HG03064 (cell line): ENCODE measurements around the gene ZCCHC3.

Source experiments
- ATAC-seq: cut with Tn5 transposase; IDR thresholded peaks from one replicate; pipeline ENCODE4 v1.9.1; 2021; ENCODE audit warnings: low read depth; ENCODE audit not compliant: unreplicated experiment

ZCCHC3 gene

GRCh38 chr20:278607-279571, 18.5 kb upstream of the ZCCHC3 start:
- no peak for ATAC-seq

DNA sequence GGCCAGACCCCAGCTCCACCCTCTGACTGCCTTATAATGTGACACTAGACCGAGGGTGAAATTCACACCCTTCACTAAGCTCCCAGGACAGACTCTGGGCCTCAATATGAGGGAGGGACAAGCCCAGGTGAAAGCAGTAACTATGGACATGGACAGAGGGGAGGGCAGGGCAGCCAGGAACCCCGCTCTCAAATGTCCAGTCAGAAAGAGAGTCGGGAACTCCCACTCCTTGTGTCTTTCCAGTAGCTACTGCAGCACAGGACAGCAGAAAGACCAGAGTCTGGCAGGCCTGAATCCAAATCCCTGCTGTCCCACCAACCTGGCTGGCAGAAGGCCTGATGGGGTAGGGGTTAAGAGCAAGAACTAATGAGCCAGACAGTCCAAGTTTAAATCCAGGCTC, 13.2 kb upstream of the ZCCHC3 start:
- no peak for ATAC-seq

- no peak for ATAC-seq
Measured at GRCh38 chr20:286508-286907, 10.9 kb upstream of the ZCCHC3 start.

GRCh38 chr20:288956-289692, 8.2 kb upstream of the ZCCHC3 start:
- ATAC-seq: no peak

DNA sequence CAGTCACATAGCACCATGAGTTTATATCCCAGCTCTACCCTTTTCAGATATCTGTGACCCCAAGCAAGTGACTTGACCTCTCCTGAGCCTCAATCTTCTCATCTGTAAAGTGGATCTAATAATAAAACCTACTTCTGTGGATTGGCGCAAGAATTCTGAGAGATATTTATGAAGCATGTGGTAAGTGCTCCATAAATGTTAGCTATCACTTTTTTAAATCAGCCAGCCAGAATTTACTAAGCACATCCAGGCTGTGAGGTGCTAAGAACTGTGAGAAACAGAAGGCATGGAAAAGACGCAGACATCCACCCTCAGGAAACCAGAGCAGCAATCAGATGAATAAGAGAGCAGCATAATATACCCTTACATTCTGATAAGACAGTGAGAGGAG, 7.7 kb upstream of the ZCCHC3 start:
- ATAC-seq: peak; percentile 15

- peak; percentile 76 for ATAC-seq
Measured at GRCh38 chr20:290084-290831, 7.1 kb upstream of the ZCCHC3 start, which contains the start of gene C20orf96. Gene C20orf96 (minus strand): TSS chr20:290750. CDS start chr20:290610, 140 bp downstream.

DNA sequence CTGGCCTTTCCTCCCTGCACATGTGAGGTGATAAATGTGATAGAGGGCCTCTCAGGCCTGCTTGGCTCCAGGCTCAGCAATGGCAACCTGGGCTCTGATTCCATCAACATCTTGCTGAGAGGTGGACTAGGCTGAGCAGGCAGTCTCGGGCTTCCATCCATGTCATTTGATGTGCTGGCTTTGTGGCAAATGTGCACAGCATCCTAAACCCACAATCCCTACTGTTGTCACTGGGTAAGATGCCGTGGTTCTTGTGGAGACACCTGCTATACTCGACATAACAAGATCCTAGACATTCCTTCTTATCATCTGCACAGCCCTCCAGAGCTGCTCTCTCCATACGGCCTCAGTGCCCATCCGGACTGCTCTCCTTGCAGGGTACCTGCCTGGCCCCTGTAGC, 2.8 kb upstream of the ZCCHC3 start:
- ATAC-seq: no peak

DNA sequence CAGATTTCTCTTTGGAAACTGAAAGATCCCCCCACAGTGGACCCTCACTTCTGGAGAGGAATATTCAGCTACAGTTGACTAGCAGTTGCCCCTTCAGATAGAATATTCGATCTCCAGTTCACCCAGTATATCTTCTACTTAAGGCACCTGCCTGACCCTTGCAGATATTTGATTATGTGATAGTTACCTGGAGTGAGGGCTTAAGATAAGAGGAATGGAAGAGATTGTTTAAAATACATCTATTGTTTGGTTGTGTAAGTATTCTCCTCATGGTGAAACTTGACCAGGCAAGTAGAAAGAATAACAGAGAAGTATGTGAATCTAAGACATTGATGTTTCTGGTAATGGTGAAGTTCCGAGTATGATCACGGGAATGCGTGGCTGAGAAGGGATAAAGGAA, 1.6 kb upstream of the ZCCHC3 start:
- no peak for ATAC-seq

GRCh38 chr20:297925-298775, 780 bp downstream of the ZCCHC3 start:
- peak; percentile 25 for ATAC-seq

DNA sequence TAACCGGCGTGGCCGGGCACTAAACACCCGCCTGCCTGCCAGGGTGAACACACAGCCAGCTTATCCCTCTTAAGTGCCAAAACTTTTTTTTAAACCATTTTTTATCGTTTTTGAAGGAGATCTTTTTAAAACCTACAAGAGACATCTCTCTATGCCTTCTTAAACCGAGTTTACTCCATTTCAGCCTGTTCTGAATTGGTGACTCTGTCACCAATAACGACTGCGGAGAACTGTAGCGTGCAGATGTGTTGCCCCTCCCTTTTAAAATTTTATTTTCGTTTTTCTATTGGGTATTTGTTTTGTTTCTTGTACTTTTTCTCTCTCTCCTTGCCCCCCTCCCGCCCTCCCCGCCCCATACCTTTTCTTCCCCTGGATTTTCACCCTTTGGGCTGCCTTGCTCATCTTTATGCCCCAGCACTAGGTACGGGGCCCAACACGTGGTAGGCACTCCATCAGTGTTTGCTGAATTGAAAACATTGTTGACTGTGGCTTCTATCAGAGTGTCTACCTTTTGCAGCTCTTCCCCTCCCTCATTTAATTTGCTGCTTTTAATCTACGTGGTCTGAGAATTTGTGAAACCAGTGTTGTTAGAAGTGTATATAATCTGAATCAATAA, 1.5 kb downstream of the ZCCHC3 start:
- ATAC-seq: no peak

- no peak for ATAC-seq
Measured at GRCh38 chr20:300345-300990, 3.1 kb downstream of the ZCCHC3 start.

GRCh38 chr20:301886-302848, 4.8 kb downstream of the ZCCHC3 start:
- ATAC-seq: no peak

GRCh38 chr20:305745-306144, 8.4 kb downstream of the ZCCHC3 start:
- ATAC-seq: no peak

- no peak for ATAC-seq
Measured at GRCh38 chr20:308427-309038, 11.2 kb downstream of the ZCCHC3 start.

DNA sequence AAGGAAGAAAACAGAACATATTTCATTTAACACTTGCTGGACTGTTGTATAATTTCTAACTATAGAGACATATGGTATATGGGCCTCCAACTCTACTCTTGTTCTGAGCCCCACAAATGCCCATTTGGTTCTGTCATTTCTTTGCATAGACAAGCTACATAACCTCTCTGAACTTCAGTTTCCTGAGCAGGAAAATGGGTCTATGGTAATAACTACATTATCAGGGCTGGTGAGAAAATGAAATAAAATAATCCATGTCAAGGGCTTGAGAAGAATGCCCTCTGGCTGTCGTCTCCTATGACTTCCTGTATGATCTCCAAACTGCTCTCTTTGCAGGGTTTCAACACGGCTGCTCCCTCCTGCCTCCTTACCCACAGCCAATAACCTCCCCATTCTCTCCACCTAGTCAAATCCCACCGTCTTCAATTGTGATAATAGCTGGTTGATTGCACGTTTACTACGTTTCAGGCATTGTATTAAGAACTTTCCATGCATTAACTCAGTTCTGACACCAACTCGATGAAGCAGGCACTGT, 12.0 kb downstream of the ZCCHC3 start:
- ATAC-seq: no peak

DNA sequence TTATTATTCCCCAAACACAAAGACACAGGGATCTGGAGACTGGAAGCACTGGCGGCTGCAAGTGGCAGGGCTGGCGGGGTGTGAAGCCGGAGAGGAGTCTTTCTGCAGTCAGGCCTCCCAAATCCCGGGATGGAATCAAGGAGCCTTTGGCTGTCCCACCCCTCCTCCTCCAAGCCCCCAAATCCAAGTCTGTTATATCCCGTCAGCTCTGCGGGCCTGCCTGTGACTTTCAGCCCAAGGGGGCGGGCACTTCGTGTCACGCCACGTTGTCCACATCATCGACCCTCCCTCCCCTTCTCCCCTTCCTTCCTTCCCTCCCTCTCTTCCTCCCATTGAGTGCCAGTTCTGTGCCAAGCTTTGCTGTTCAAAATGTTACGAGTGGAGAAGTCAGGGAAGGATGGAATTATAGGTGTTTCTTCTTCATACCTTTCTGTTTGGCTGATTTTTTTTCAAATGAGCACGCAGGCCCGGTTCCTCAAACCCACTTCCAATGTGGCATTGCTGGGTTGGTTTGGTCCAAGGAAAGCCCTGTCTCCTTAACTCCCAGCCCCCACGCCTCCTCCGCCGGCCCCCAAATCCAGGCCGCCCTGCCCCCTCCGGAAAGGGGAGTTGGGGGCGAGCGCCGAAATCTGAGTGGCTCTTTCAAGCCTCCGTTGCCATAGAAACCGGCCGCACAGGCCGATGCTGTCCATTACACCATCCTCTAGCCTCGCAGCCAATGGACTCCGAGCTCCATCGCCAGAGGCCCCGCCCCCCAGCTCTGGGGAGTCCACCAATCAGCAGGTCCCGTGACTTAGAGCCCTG, 12.7 kb downstream of the ZCCHC3 start:
- peak; percentile 98 for ATAC-seq
